Naive thymus-derived CD4-positive, alpha-beta T cell (primary cell): ENCODE results near the gene PPP2R3C. TPM values are rescaled to one million over a fixed set of nuclear protein-coding genes. Genes with fewer than 3 reads are reported as not detected.
"Not testable (repeated sequence)": the region's sequence is repeated elsewhere in the genome, so short reads cannot be mapped to it uniquely, and the experiment has no call there.

Experiments
- ATAC-seq: fragments of 150-1000 bp; cut with Tn5 transposase; 2 replicates; pipeline ENCODE4 v1.10.0; 2021; ENCODE audit warnings: mild to moderate bottlenecking, moderate library complexity
- CTCF ChIA-PET: fragments of 350-600 bp; sonication (Branson Sonifier 250); formaldehyde crosslinking; loops from one replicate; lab custom pipeline; 2021; ENCODE audit warnings: antibody characterized with exemption; lab: Charles Lee
- POLR2A ChIA-PET: fragments of 350-600 bp; sonication (Branson Sonifier 250); formaldehyde crosslinking; loops from one replicate; lab custom pipeline; 2021; ENCODE audit warnings: antibody characterized with exemption, inconsistent platforms; lab: Charles Lee
- DNase-seq, 9 donors: peaks; one replicate each; pipeline versions ENCODE4 v3.0.0 to v3.0.0-alpha.2; 2020 to 2022; ENCODE audit warnings: mixed read lengths in 1 of 9
- H3K27ac ChIP-seq: one replicate; pipeline ENCODE4 v1.7.0; 2013; ENCODE audit warnings: mild to moderate bottlenecking, low read depth, low read length, moderate library complexity
- H3K27me3 ChIP-seq, 2 donors: one replicate each; pipeline ENCODE4 v1.7.0; 2013; ENCODE audit warnings: low read length in 2 of 2, mild to moderate bottlenecking in 2 of 2, moderate library complexity in 2 of 2; ENCODE audit not compliant: control insufficient read depth in 2 of 2, insufficient read depth in 2 of 2
- H3K36me3 ChIP-seq, 3 experiments: 1 replicate in 2 of 3; 2 replicates in 1 of 3; pipeline ENCODE4 v1.7.0; 2013; ENCODE audit warnings: low read length in 3 of 3, mild to moderate bottlenecking in 3 of 3, moderate library complexity in 1 of 3; ENCODE audit not compliant: insufficient read depth in 3 of 3, control insufficient read depth in 2 of 3
- H3K4me1 ChIP-seq, 2 donors: one replicate each; pipeline ENCODE4 v1.7.0; 2013; ENCODE audit warnings: low read length in 2 of 2, mild to moderate bottlenecking in 2 of 2, moderate library complexity in 1 of 2; ENCODE audit not compliant: control insufficient read depth in 2 of 2, insufficient read depth in 2 of 2
- H3K4me3 ChIP-seq: 2 replicates; pipeline ENCODE4 v1.7.0; 2013; ENCODE audit warnings: mild to moderate bottlenecking, low read length
- H3K9me3 ChIP-seq, 3 experiments: 1 replicate in 2 of 3; 2 replicates in 1 of 3; pipeline ENCODE4 v1.7.0; 2013; ENCODE audit warnings: low read length in 3 of 3; ENCODE audit not compliant: control insufficient read depth in 2 of 3
- H3K27ac Mint-ChIP-seq, 9 donors: one replicate each; pipeline ENCODE4 v1.8.0; 2020 to 2022; ENCODE audit warnings: mixed read lengths in 9 of 9, mild to moderate bottlenecking in 8 of 9, moderate library complexity in 5 of 9, inconsistent platforms in 2 of 9
- H3K27me3 Mint-ChIP-seq, 5 donors: one replicate each; pipeline ENCODE4 v1.8.0; 2021 to 2022; ENCODE audit warnings: mixed read lengths in 5 of 5, mild to moderate bottlenecking in 1 of 5
- H3K36me3 Mint-ChIP-seq, 5 donors: one replicate each; pipeline ENCODE4 v1.8.0; 2020 to 2022; ENCODE audit warnings: mixed read lengths in 5 of 5, mild to moderate bottlenecking in 3 of 5, inconsistent platforms in 1 of 5
- H3K4me1 Mint-ChIP-seq, 7 donors: one replicate each; pipeline ENCODE4 v1.8.0; 2020 to 2022; ENCODE audit warnings: mixed read lengths in 7 of 7, mild to moderate bottlenecking in 3 of 7, inconsistent platforms in 1 of 7
- H3K4me3 Mint-ChIP-seq, 10 donors: one replicate each; pipeline ENCODE4 v1.8.0; 2020 to 2022; ENCODE audit warnings: mild to moderate bottlenecking in 10 of 10, mixed read lengths in 10 of 10, moderate library complexity in 6 of 10, inconsistent platforms in 2 of 10
- H3K9me3 Mint-ChIP-seq, 11 donors: one replicate each; pipeline ENCODE4 v1.8.0; 2020 to 2022; ENCODE audit warnings: mixed read lengths in 11 of 11, mild to moderate bottlenecking in 4 of 11, inconsistent platforms in 1 of 11, moderate library complexity in 1 of 11
- intact Hi-C, 2 donors: fragments of 100-400 bp; cut with micrococcal nuclease; formaldehyde crosslinking; loops; one replicate each; pipeline ENCODE4 v1.15.1; 2023
- polyA plus RNA-seq, 2 donors: library from polyadenylated mRNA; unstranded; fragments of 300-500 nt; fragmentation: Illumina TruSeq; gene quantifications; one replicate each; pipeline ENCODE4 v1.2.3, GENCODE V29; 2021
- total RNA-seq, 6 experiments: library from RNA in 5 of 6; stranded (reverse) in 5 of 6; gene quantifications; 1 replicate in 5 of 6; 2 replicates in 1 of 6; pipeline ENCODE4 v1.2.3 and lab custom pipeline; 2021 to 2026

The PPP2R3C gene
- total and polyA plus RNA-seq, 7 experiments from 2014 or later: 31.4 to 52.2 (median 36.7) TPM

GRCh38 chr14:35061113-35061791 is 60.5 kb downstream of the PPP2R3C start:
- DNase-seq, H3K27ac ChIP-seq, ATAC-seq, H3K4me3 ChIP-seq, intact Hi-C loops, H3K27me3 ChIP-seq, H3K4me1 ChIP-seq, H3K9me3 Mint-ChIP-seq, H3K27me3 Mint-ChIP-seq, H3K9me3 ChIP-seq: not testable (repeated sequence)
- Mint-ChIP-seq H3K4me3 (peak overlapping the region in 1 of 10 donors; percentile 35), H3K27ac (peak overlapping the region in 1 of 9 donors; percentile 56), H3K36me3 (peaks cover 7 to 33% (median 27%) of the 10 kb centered on the region in 5 donors), H3K4me1 (peaks cover 0 to 21% (median 7%) of the 10 kb centered on the region in 7 donors)
- CTCF ChIA-PET: interaction anchor here (0.6 to 0.7 kb wide), 2 partner anchors 9 to 32 kb away, joined by 3 to 7 read pairs; no protein-coding TSS in a partner anchor
- peaks cover 0 to 29% (median 4%) of the 10 kb centered on the region in 3 experiments for H3K36me3 ChIP-seq
- POLR2A ChIA-PET: interaction anchor here (0.5 kb wide), 1 partner anchor 106 kb away, joined by 3 read pairs; no protein-coding TSS in a partner anchor

- ChIA-PET CTCF (interaction anchor here (0.6 kb wide), 1 partner anchor 8 kb away, joined by 3 read pairs; no protein-coding TSS in a partner anchor), POLR2A (no interaction called here)
- H3K9me3 ChIP-seq: no peaks in the 10 kb centered on the region
- ATAC-seq (no peak), DNase-seq (no peak)
- H3K27me3 ChIP-seq: no peaks in the 10 kb centered on the region
- H3K27ac ChIP-seq: no peak overlapping the region
- Mint-ChIP-seq H3K27ac (no peak overlapping the region), H3K27me3 (no peaks in the 10 kb centered on the region), H3K4me1 (peaks cover 12 to 29% (median 19%) of the 10 kb centered on the region in 7 donors), H3K4me3 (no peak overlapping the region), H3K36me3 (peaks cover 7 to 23% (median 12%) of the 10 kb centered on the region in 5 donors), H3K9me3 (no peaks in the 10 kb centered on the region)
- H3K36me3 ChIP-seq: peaks cover 0 to 6% (median 4%) of the 10 kb centered on the region in 3 experiments
- H3K4me1 ChIP-seq: peaks cover 1 to 5% of the 10 kb centered on the region in 2 donors
- no peak overlapping the region for H3K4me3 ChIP-seq
- intact Hi-C loops: no loop called here
Observed at GRCh38 chr14:35052637-35053036, 69.2 kb downstream of the PPP2R3C start.

- no peaks in the 10 kb centered on the region for H3K27me3 Mint-ChIP-seq
Observed at GRCh38 chr14:35051796-35052195, 70.0 kb downstream of the PPP2R3C start.

GRCh38 chr14:35050652-35051051 is 71.1 kb downstream of the PPP2R3C start:
- H3K4me3 Mint-ChIP-seq: no peak overlapping the region
- CTCF ChIA-PET: no interaction called here

More at GRCh38 chr14:35051796-35052195, 70.0 kb downstream of the PPP2R3C start:
- peaks cover 10 to 11% of the 10 kb centered on the region in 2 donors for H3K4me1 ChIP-seq
- ChIA-PET CTCF (no interaction called here), POLR2A (interaction anchor here (0.7 kb wide), 1 partner anchor 49 kb away, joined by 4 read pairs; no protein-coding TSS in a partner anchor)
- no peaks in the 10 kb centered on the region for H3K27me3 ChIP-seq
- H3K4me3 ChIP-seq: no peak overlapping the region
- Mint-ChIP-seq H3K36me3 (peaks cover 4 to 18% (median 10%) of the 10 kb centered on the region in 5 donors), H3K4me3 (no peak overlapping the region), H3K4me1 (peaks cover 9 to 30% (median 26%) of the 10 kb centered on the region in 7 donors), H3K9me3 (no peaks in the 10 kb centered on the region), H3K27ac (peak overlapping the region in 1 of 9 donors; percentile 58)
- no peak overlapping the region for H3K27ac ChIP-seq
- H3K36me3 ChIP-seq: peaks cover 0 to 6% (median 4%) of the 10 kb centered on the region in 3 experiments
- ATAC-seq (no peak), DNase-seq (no peak)
- intact Hi-C loops: no loop called here
- no peaks in the 10 kb centered on the region for H3K9me3 ChIP-seq

GRCh38 chr14:35047976-35048513 is 73.7 kb downstream of the PPP2R3C start:
- H3K4me1 ChIP-seq: peaks cover 11 to 19% of the 10 kb centered on the region in 2 donors
- ChIA-PET POLR2A (interaction anchor here (2.5 to 3.2 kb wide), 3 partner anchors 66 to 356 kb away, joined by 23 to 44 read pairs (median 29); partner anchors contain the start of genes NFKBIA, PPP2R3C, PRORP and SRP54), CTCF (interaction anchor here (1.6 kb wide), 1 partner anchor 67 kb away, joined by 3 read pairs; no protein-coding TSS in a partner anchor)
- no peaks in the 10 kb centered on the region for H3K36me3 ChIP-seq
- no peaks in the 10 kb centered on the region for H3K27me3 ChIP-seq
- Mint-ChIP-seq H3K36me3 (peaks cover 0 to 11% (median 7%) of the 10 kb centered on the region in 5 donors), H3K4me3 (peak overlapping the region; percentile 67 to 97 (median 82)), H3K27ac (peak overlapping the region; percentile 62 to 100 (median 98)), H3K4me1 (peaks cover 13 to 39% (median 34%) of the 10 kb centered on the region in 7 donors), H3K27me3 (no peaks in the 10 kb centered on the region), H3K9me3 (no peaks in the 10 kb centered on the region)
- intact Hi-C loops: loop anchor here (2.0 to 5.0 kb wide), 7 partner anchors 34 to 779 kb away; partner anchors contain the start of genes BRMS1L (in 1 of the 2), CFL2 (in 1 of the 2), EAPP (in 1 of the 2) and RALGAPA1 (in 1 of the 2)
- H3K4me3 ChIP-seq: no peak overlapping the region
- H3K9me3 ChIP-seq: no peaks in the 10 kb centered on the region
- ATAC-seq (no peak), DNase-seq (no peak)
- H3K27ac ChIP-seq: peak overlapping the region; percentile 99

More at GRCh38 chr14:35050652-35051051, 71.1 kb downstream of the PPP2R3C start:
- Mint-ChIP-seq H3K4me1 (peaks cover 6 to 29% (median 25%) of the 10 kb centered on the region in 7 donors), H3K27ac (peak overlapping the region in 2 of 9 donors; percentile 12 to 47), H3K9me3 (no peaks in the 10 kb centered on the region), H3K27me3 (no peaks in the 10 kb centered on the region), H3K36me3 (peaks cover 0 to 13% (median 10%) of the 10 kb centered on the region in 5 donors)
- Histone ChIP-seq H3K27ac (no peak overlapping the region), H3K4me1 (peaks cover 10 to 11% of the 10 kb centered on the region in 2 donors), H3K36me3 (peaks cover 0 to 6% (median 3%) of the 10 kb centered on the region in 3 experiments), H3K27me3 (no peaks in the 10 kb centered on the region), H3K9me3 (no peaks in the 10 kb centered on the region), H3K4me3 (no peak overlapping the region)
- DNase-seq (no peak), ATAC-seq (no peak)
- POLR2A ChIA-PET: interaction anchor here (0.6 to 0.8 kb wide), 2 partner anchors 13 to 118 kb away, joined by 3 read pairs; no protein-coding TSS in a partner anchor
- intact Hi-C loops: no loop called here
